Coronary artery (tissue), 2 donors: ENCODE measurements around the gene SRD5A1.

ENCODE experiments used
- DNase-seq: peaks from one replicate; pipeline ENCODE4 v3.0.0-alpha.2; 2017; ENCODE audit warnings: low spot score
- H3K27ac ChIP-seq, 2 donors: fragments of 200-600 bp; sonication (generic); one replicate each; pipeline ENCODE4 v1.5.1; 2016 to 2019
- H3K4me3 ChIP-seq: fragments of 200-600 bp; sonication (generic); 2 replicates; pipeline ENCODE4 v1.5.1; 2016; ENCODE audit warnings: mild to moderate bottlenecking, moderate library complexity
- CTCF ChIP-seq: fragments of 200-600 bp; sonication (generic); IDR thresholded peaks from one replicate; pipeline ENCODE4 v1.5.1; 2019; ENCODE audit warnings: antibody characterized with exemption

SRD5A1 gene

GRCh38 chr5:6611334-6612256 is 21.6 kb upstream of the SRD5A1 start:
- TF ChIP-seq CTCF: no peak
- no peak overlapping the region for H3K27ac ChIP-seq

GRCh38 chr5:6615034-6615815 is 18.0 kb upstream of the SRD5A1 start:
- TF ChIP-seq CTCF: no peak

More at GRCh38 chr5:6611334-6612256, 21.6 kb upstream of the SRD5A1 start:
- DNase-seq: no peak
- no peak overlapping the region for H3K4me3 ChIP-seq

GRCh38 chr5:6616632-6617031 is 16.6 kb upstream of the SRD5A1 start:
- DNase-seq: no peak
- Histone ChIP-seq H3K27ac (no peak overlapping the region), H3K4me3 (no peak overlapping the region)
- TF ChIP-seq CTCF: no peak

More at GRCh38 chr5:6615034-6615815, 18.0 kb upstream of the SRD5A1 start:
- Histone ChIP-seq H3K27ac (no peak overlapping the region), H3K4me3 (no peak overlapping the region)
- DNase-seq: no peak

GRCh38 chr5:6623228-6623627 is 10.0 kb upstream of the SRD5A1 start:
- no peak for TF ChIP-seq CTCF
- Histone ChIP-seq H3K27ac (no peak overlapping the region), H3K4me3 (no peak overlapping the region)
- DNase-seq: no peak

- TF ChIP-seq CTCF: no peak
- no peak for DNase-seq
- Histone ChIP-seq H3K4me3 (no peak overlapping the region), H3K27ac (no peak overlapping the region)
These were observed 9.3 kb upstream of the SRD5A1 start for GRCh38 chr5:6623941-6624340.

GRCh38 chr5:6626508-6626907 is 6.7 kb upstream of the SRD5A1 start:
- Histone ChIP-seq H3K27ac (no peak overlapping the region), H3K4me3 (no peak overlapping the region)
- TF ChIP-seq CTCF: no peak
- no peak for DNase-seq
